Neural cell (in vitro differentiated cells): ENCODE measurements around the gene CLIC3. TPM values are rescaled to one million over a fixed set of nuclear protein-coding genes. Genes with fewer than 3 reads are reported as not detected.

ENCODE experiments used
- H2AFZ ChIP-seq: fragments of 200-600, 300-800 bp; sonication (generic), shearing (Covaris generic); 2 replicates; pipeline ENCODE4 v1.6.0; 2014; ENCODE audit warnings: low read depth, mild to moderate bottlenecking, antibody characterized with exemption, low read length, moderate library complexity
- H3F3A ChIP-seq: fragments of 200-600 bp; shearing (Covaris generic); 2 replicates; pipeline ENCODE4 v1.6.1; 2016; ENCODE audit warnings: mild to moderate bottlenecking, moderate library complexity, mixed read lengths, antibody characterized with exemption, low read length; ENCODE audit not compliant: insufficient read depth, poor library complexity, severe bottlenecking
- H3K27ac ChIP-seq: fragments of 200-600, 300-800 bp; sonication (generic), shearing (Covaris generic); 2 replicates; pipeline ENCODE4 v1.5.1; 2014; ENCODE audit warnings: mild to moderate bottlenecking, low read length, moderate library complexity
- H3K27me3 ChIP-seq: fragments of 300-800, 200-600 bp; sonication (generic), shearing (Covaris generic); 2 replicates; pipeline ENCODE4 v1.6.0; 2014; ENCODE audit warnings: mild to moderate bottlenecking, low read depth, low read length, moderate library complexity; ENCODE audit not compliant: insufficient read depth
- H3K36me3 ChIP-seq: fragments of 300-800, 200-600 bp; sonication (generic), shearing (Covaris generic); 2 replicates; pipeline ENCODE4 v1.5.1; 2014; ENCODE audit warnings: mild to moderate bottlenecking, antibody characterized with exemption, low read length, moderate library complexity; ENCODE audit not compliant: insufficient read depth
- H3K4me2 ChIP-seq: fragments of 300-800, 200-600 bp; sonication (generic), shearing (Covaris generic); 2 replicates; pipeline ENCODE4 v1.6.0; 2014; ENCODE audit warnings: mild to moderate bottlenecking, low read length
- H3K4me3 ChIP-seq: fragments of 300-800, 200-600 bp; sonication (generic), shearing (Covaris generic); 2 replicates; pipeline ENCODE4 v1.5.1; 2014; ENCODE audit warnings: mild to moderate bottlenecking, low read length, moderate library complexity
- H3K79me2 ChIP-seq: fragments of 200-600 bp; shearing (Covaris generic); replicated peaks from 2 replicates; pipeline ENCODE4 v1.6.0; 2014; ENCODE audit warnings: mild to moderate bottlenecking, low read length, moderate library complexity; ENCODE audit not compliant: insufficient read depth
- H3K9ac ChIP-seq: fragments of 300-800, 200-600 bp; sonication (generic), shearing (Covaris generic); 2 replicates; pipeline ENCODE4 v1.6.1; 2016; ENCODE audit warnings: mild to moderate bottlenecking, low read length, mixed read lengths
- H3K9me2 ChIP-seq: fragments of 200-600 bp; shearing (Covaris generic); 2 replicates; pipeline ENCODE4 v1.6.1; 2016; ENCODE audit warnings: mild to moderate bottlenecking, low read length, mixed read lengths; ENCODE audit not compliant: insufficient read depth
- H3K9me3 ChIP-seq: fragments of 200-600, 300-800 bp; sonication (generic), shearing (Covaris generic); 2 replicates; pipeline ENCODE4 v1.6.1; 2016; ENCODE audit warnings: mild to moderate bottlenecking, mixed run types, low read length, moderate library complexity, mixed read lengths
- H4K20me1 ChIP-seq: fragments of 200-600 bp; shearing (Covaris generic); 2 replicates; pipeline ENCODE4 v1.6.1; 2016; ENCODE audit warnings: mild to moderate bottlenecking, mixed run types; ENCODE audit not compliant: insufficient read depth
- CTCF ChIP-seq: fragments of 450-650 bp; IDR thresholded peaks from 2 replicates; pipeline ENCODE4 v1.5.1; 2014; ENCODE audit warnings: antibody characterized with exemption, mild to moderate bottlenecking, moderate library complexity; ENCODE audit not compliant: poor library complexity, severe bottlenecking
- EP300 ChIP-seq: fragments of 450-650 bp; conservative IDR thresholded peaks from 2 replicates; pipeline ENCODE4 v1.6.1; 2014; ENCODE audit warnings: antibody characterized with exemption, mild to moderate bottlenecking, moderate library complexity; ENCODE audit not compliant: poor library complexity, severe bottlenecking
- EZH2 ChIP-seq: fragments of 200-600, 300-800 bp; shearing (Covaris generic), sonication (generic); IDR thresholded peaks from 2 replicates; pipeline ENCODE4 v1.6.1; 2014; ENCODE audit warnings: antibody characterized with exemption, low read length, borderline replicate concordance, mild to moderate bottlenecking; ENCODE audit not compliant: insufficient read depth, poor library complexity, severe bottlenecking
- MXI1 ChIP-seq: fragments of 450-650 bp; conservative IDR thresholded peaks from 2 replicates; pipeline ENCODE4 v1.6.1; 2014; ENCODE audit warnings: antibody characterized with exemption, mild to moderate bottlenecking; ENCODE audit not compliant: poor library complexity, severe bottlenecking
- POLR2AphosphoS5 ChIP-seq: IDR thresholded peaks from 2 replicates; pipeline ENCODE4 v1.6.1; 2012
- RAD21 ChIP-seq: fragments of 450-650 bp; conservative IDR thresholded peaks from 2 replicates; pipeline ENCODE4 v1.6.1; 2014; ENCODE audit warnings: antibody characterized with exemption, mild to moderate bottlenecking, moderate library complexity
- REST ChIP-seq: IDR thresholded peaks from 2 replicates; pipeline ENCODE4 v1.6.1; 2012; ENCODE audit warnings: borderline replicate concordance
- SMC3 ChIP-seq: fragments of 450-650 bp; conservative IDR thresholded peaks from 2 replicates; pipeline ENCODE4 v1.6.1; 2014; ENCODE audit warnings: antibody characterized with exemption, mild to moderate bottlenecking, moderate library complexity; ENCODE audit not compliant: poor library complexity
- TAF1 ChIP-seq: IDR thresholded peaks from 2 replicates; pipeline ENCODE4 v1.6.1; 2012; ENCODE audit warnings: low read depth
- polyA plus RNA-seq: library from polyadenylated mRNA; depleted of rRNA; stranded (reverse); fragments of >200 nt; gene quantifications from 2 replicates; pipeline ENCODE4 v1.2.3, GENCODE V29; 2014

The CLIC3 gene
- polyA plus RNA-seq, 1 donor from 2014 or later = not detected

- Histone ChIP-seq H3K9me3 (no peaks in the 10 kb centered on the region), H2AFZ (no peak overlapping the region), H3K4me2 (no peak overlapping the region), H3K9ac (no peak overlapping the region), H3K79me2 (no peaks in the 10 kb centered on the region), H3K27me3 (peaks cover 35% of the 10 kb centered on the region), H3K36me3 (no peaks in the 10 kb centered on the region), H3F3A (no peaks in the 10 kb centered on the region), H3K27ac (no peak overlapping the region), H3K9me2 (no peaks in the 10 kb centered on the region), H4K20me1 (no peaks in the 10 kb centered on the region), H3K4me3 (no peak overlapping the region)
- TF ChIP-seq TAF1 = no peak
- TF ChIP-seq MXI1 = no peak
- no peak for TF ChIP-seq SMC3
- no peak for TF ChIP-seq RAD21
- no peak for TF ChIP-seq EZH2
- TF ChIP-seq REST = no peak
- TF ChIP-seq CTCF = no peak
- no peak for TF ChIP-seq POLR2AphosphoS5
- TF ChIP-seq EP300 = no peak
Measured at GRCh38 chr9:136983167-136983566, 13.2 kb downstream of the CLIC3 start.

GRCh38 chr9:136982232-136983051 lies 13.9 kb downstream of the CLIC3 start, which contains the start of gene LCNL1:
Gene LCNL1, plus strand, starts transcription at chr9:136982993. Its CDS starts 594 bp downstream, at chr9:136983587.
- Histone ChIP-seq H4K20me1 (no peaks in the 10 kb centered on the region), H3K27ac (no peak within 1 kb of the TSS), H3K27me3 (peaks cover 40% of the 10 kb centered on the region), H3K4me2 (no peak within 1 kb of the TSS), H3K79me2 (no peaks in the 10 kb centered on the region), H3F3A (no peaks in the 10 kb centered on the region), H3K9ac (no peak within 1 kb of the TSS), H3K36me3 (no peaks in the 10 kb centered on the region), H3K4me3 (no peak within 1 kb of the TSS), H3K9me2 (no peaks in the 10 kb centered on the region), H3K9me3 (no peaks in the 10 kb centered on the region), H2AFZ (no peak within 1 kb of the TSS)
- TF ChIP-seq CTCF (no peak), RAD21 (no peak), POLR2AphosphoS5 (no peak), SMC3 (no peak), EP300 (no peak), REST (no peak), TAF1 (no peak), EZH2 (no peak), MXI1 (no peak)
